SIG-M5 (cell line): Measurements from ENCODE around the gene DHRS4L2.

Source experiments
- DNase-seq: peaks from one replicate; lab custom pipeline; 2025; lab: John Stamatoyannopoulos, UW

DHRS4L2 gene

GRCh38 chr14:24053548-24054323, 65.0 kb downstream of the DHRS4L2 start:
- DNase-seq = no peak

- DNase-seq = no peak
These were observed 65.6 kb downstream of the DHRS4L2 start for GRCh38 chr14:24054324-24054641.

- DNase-seq = no peak
These were observed 65.9 kb downstream of the DHRS4L2 start for GRCh38 chr14:24054646-24055045.
